HCT116 (cell line): ENCODE measurements around the gene GTF3C1. TPM values are rescaled to one million over a fixed set of nuclear protein-coding genes. Genes with fewer than 3 reads are reported as not detected.

ENCODE experiments used
- ATAC-seq: fragments of 200-7000 bp; cut with Tn5 transposase; 2 replicates; pipeline ENCODE4 v1.9.1; 2020; ENCODE audit warnings: mild to moderate bottlenecking, moderate library complexity
- BruUV-seq: library from RNA; stranded (reverse); fragments of 400-500 nt; replicated peaks from 2 replicates; lab custom pipeline; 2021; lab: Mats Ljungman, UMichigan
- CTCF ChIA-PET: fragments of 300-600 bp; sonication (Branson Sonifier 250); formaldehyde crosslinking; loops from one replicate; lab custom pipeline; 2021; ENCODE audit warnings: antibody characterized with exemption; lab: Charles Lee
- POLR2A ChIA-PET: fragments of 300-600, 350-600 bp; sonication (Branson Sonifier 250); formaldehyde crosslinking; loops from one replicate; lab custom pipeline; 2021; ENCODE audit warnings: antibody characterized with exemption; lab: Charles Lee
- RAD21 ChIA-PET, 2 experiments: fragments of 300-600 bp; sonication (Branson Sonifier 250); formaldehyde crosslinking; loops; one replicate each; lab custom pipeline; 2023; ENCODE audit warnings: low total read pairs in 2 of 2; ENCODE audit not compliant: uncharacterized antibody in 2 of 2, unreplicated experiment in 2 of 2, low non-redundant PET in 1 of 2; lab: Charles Lee
- DNase-seq: peaks from one replicate; pipeline ENCODE4 v3.0.0-alpha.2; 2010; ENCODE audit warnings: low read depth, low spot score
- H2AFZ ChIP-seq: fragments of 200-600 bp; shearing (Covaris generic), sonication (generic); 2 replicates; pipeline ENCODE4 v1.6.1; 2017; ENCODE audit warnings: low read depth, mixed run types, mixed read lengths, antibody characterized with exemption, low read length; ENCODE audit not compliant: poor library complexity, severe bottlenecking
- H3K27ac ChIP-seq: 2 replicates; pipeline ENCODE4 v1.5.1; 2012; ENCODE audit warnings: low read depth, low read length
- H3K27me3 ChIP-seq: fragments of 200-600 bp; sonication (generic); 2 replicates; pipeline ENCODE4 v1.6.1; 2016; ENCODE audit warnings: mixed run types, low read length, mixed read lengths; ENCODE audit not compliant: insufficient read depth
- H3K36me3 ChIP-seq, 2 experiments: fragments of 200-500 bp in 1 of 2; fragments of 200-600 bp in 1 of 2; sonication (Bioruptor generic) in 1 of 2; sonication (generic) in 1 of 2; 2 replicates each; pipeline versions ENCODE4 v1.5.1 to v1.6.1; 2014 to 2016; ENCODE audit warnings: low read length in 2 of 2, inconsistent platforms in 1 of 2, mixed read lengths in 1 of 2, mixed run types in 1 of 2; ENCODE audit not compliant: insufficient read depth in 2 of 2, control insufficient read depth in 1 of 2
- H3K4me1 ChIP-seq, 2 experiments: fragments of 200-600 bp in 1 of 2; sonication (generic) in 1 of 2; 2 replicates each; pipeline versions ENCODE4 v1.5.1 to v1.6.1; 2012 to 2017; ENCODE audit warnings: low read length in 2 of 2, inconsistent platforms in 1 of 2, mild to moderate bottlenecking in 1 of 2, mixed read lengths in 1 of 2, mixed run types in 1 of 2, moderate library complexity in 1 of 2; ENCODE audit not compliant: insufficient read depth in 2 of 2, control insufficient read depth in 1 of 2
- H3K4me2 ChIP-seq: fragments of 200-600 bp; sonication (generic); 2 replicates; pipeline ENCODE4 v1.6.1; 2017; ENCODE audit warnings: mixed run types, low read length, mixed read lengths
- H3K4me3 ChIP-seq, 2 experiments: fragments of 200-600 bp in 1 of 2; sonication (generic) in 1 of 2; replicated peaks in 1 of 2; 2 replicates each; pipeline ENCODE4 v1.5.1; 2011 to 2016; ENCODE audit warnings: low read length in 2 of 2, control low read depth in 1 of 2, low read depth in 1 of 2, mild to moderate bottlenecking in 1 of 2, mixed read lengths in 1 of 2, mixed run types in 1 of 2
- H3K79me2 ChIP-seq: fragments of 200-600 bp; sonication (generic); 2 replicates; pipeline ENCODE4 v1.6.1; 2017; ENCODE audit warnings: mild to moderate bottlenecking, mixed run types, low read length, moderate library complexity, mixed read lengths; ENCODE audit not compliant: insufficient read depth
- H3K9ac ChIP-seq: fragments of 200-600 bp; sonication (generic); 2 replicates; pipeline ENCODE4 v1.6.1; 2016; ENCODE audit warnings: low read length, mixed read lengths
- H3K9me2 ChIP-seq: fragments of 200-600 bp; sonication (generic), shearing (Covaris generic); 2 replicates; pipeline ENCODE4 v1.6.1; 2017; ENCODE audit warnings: mixed run types, mild to moderate bottlenecking, moderate library complexity; ENCODE audit not compliant: insufficient read depth
- H3K9me3 ChIP-seq, 2 experiments: fragments of 200-500 bp in 1 of 2; fragments of 200-600 bp in 1 of 2; sonication (Bioruptor generic) in 1 of 2; sonication (generic) in 1 of 2; 2 replicates each; pipeline ENCODE4 v1.6.1; 2014 to 2017; ENCODE audit warnings: low read length in 2 of 2, mixed read lengths in 2 of 2, inconsistent platforms in 1 of 2, low read depth in 1 of 2, mild to moderate bottlenecking in 1 of 2, mixed run types in 1 of 2, moderate library complexity in 1 of 2; ENCODE audit not compliant: control insufficient read depth in 1 of 2, insufficient read depth in 1 of 2
- H4K20me1 ChIP-seq: fragments of 200-600 bp; sonication (generic), shearing (Covaris generic); 2 replicates; pipeline ENCODE4 v1.6.1; 2017; ENCODE audit warnings: mixed run types, mild to moderate bottlenecking, moderate library complexity; ENCODE audit not compliant: insufficient read depth
- ATF3 ChIP-seq: IDR thresholded peaks from 2 replicates; pipeline ENCODE4 v1.6.1; 2012
- CEBPB ChIP-seq: IDR thresholded peaks from 2 replicates; pipeline ENCODE4 v1.6.1; 2012; ENCODE audit warnings: low read depth
- CTCF ChIP-seq, 3 experiments: fragments of 200-600 bp in 1 of 3; sonication (generic) in 1 of 3; IDR thresholded peaks in 2 of 3; conservative IDR thresholded peaks in 1 of 3; 2 replicates each; pipeline ENCODE4 v1.5.1; 2012 to 2017; ENCODE audit warnings: low read depth in 2 of 3, low read length in 2 of 3, antibody characterized with exemption in 1 of 3, borderline replicate concordance in 1 of 3, control low read depth in 1 of 3, mild to moderate bottlenecking in 1 of 3, mixed read lengths in 1 of 3, mixed run types in 1 of 3, moderate library complexity in 1 of 3; ENCODE audit not compliant: insufficient read depth in 1 of 3
- ELF1 ChIP-seq: IDR thresholded peaks from 2 replicates; pipeline ENCODE4 v1.6.1; 2012; ENCODE audit warnings: low read depth, borderline replicate concordance
- EZH2 ChIP-seq: fragments of 200-600 bp; sonication (generic); IDR thresholded peaks from 2 replicates; pipeline ENCODE4 v1.6.1; 2017; ENCODE audit warnings: antibody characterized with exemption, mixed run types
- EZH2phosphoT487 ChIP-seq: fragments of 200-600 bp; IDR thresholded peaks from 2 replicates; pipeline ENCODE4 v1.6.1; 2018; ENCODE audit warnings: antibody characterized with exemption, borderline replicate concordance
- FOSL1 ChIP-seq: IDR thresholded peaks from 2 replicates; pipeline ENCODE4 v1.6.1; 2012; ENCODE audit warnings: low read depth
- RAD21 ChIP-seq: IDR thresholded peaks from 2 replicates; pipeline ENCODE4 v1.6.1; 2012; ENCODE audit warnings: low read depth, mild to moderate bottlenecking
- REST ChIP-seq: IDR thresholded peaks from 2 replicates; pipeline ENCODE4 v1.6.1; 2012; ENCODE audit warnings: low read depth
- SIN3A ChIP-seq: IDR thresholded peaks from 2 replicates; pipeline ENCODE4 v1.6.1; 2012; ENCODE audit warnings: low read depth
- TCF7L2 ChIP-seq: IDR thresholded peaks from 2 replicates; pipeline ENCODE4 v1.7.0; 2011; ENCODE audit warnings: borderline replicate concordance, inconsistent platforms; ENCODE audit not compliant: insufficient read depth, insufficient read length; ENCODE audit errors: extremely low read depth
- YY1 ChIP-seq: IDR thresholded peaks from 2 replicates; pipeline ENCODE4 v1.6.1; 2011; ENCODE audit warnings: low read length, low read depth, moderate library complexity, mild to moderate bottlenecking; ENCODE audit not compliant: insufficient replicate concordance; ENCODE audit errors: extremely low read depth
- intact Hi-C: fragments of 100-400 bp; cut with micrococcal nuclease; formaldehyde crosslinking; loops from 2 replicates; pipeline ENCODE4 v1.10.0; 2022
- total RNA-seq: library from RNA; stranded (reverse); gene quantifications from one replicate; pipeline ENCODE4 v1.2.1, GENCODE V29; 2021; ENCODE audit not compliant: unreplicated experiment

Gene GTF3C1
- total RNA-seq, 1 experiment from 2014 or later, result 97.5 TPM

GRCh38 chr16:27475561-27475960 lies 74.2 kb downstream of the GTF3C1 start:
- Histone ChIP-seq H3K4me1 (peaks cover 0 to 6% of the 10 kb centered on the region in 2 experiments; a peak in 1 of 4 replicates), H3K4me2 (no peak overlapping the region), H3K4me3 (no peak overlapping the region), H3K27me3 (no peaks in the 10 kb centered on the region), H4K20me1 (no peaks in the 10 kb centered on the region), H2AFZ (no peak overlapping the region), H3K27ac (no peak overlapping the region), H3K79me2 (no peaks in the 10 kb centered on the region), H3K9me2 (no peaks in the 10 kb centered on the region), H3K9me3 (no peaks in the 10 kb centered on the region), H3K9ac (no peak overlapping the region), H3K36me3 (peaks cover 45 to 54% of the 10 kb centered on the region in 2 experiments; a peak in 3 of 4 replicates)
- ChIA-PET CTCF (no interaction called here), POLR2A (no interaction called here), RAD21 (no interaction called here)
- DNase-seq (no peak), ATAC-seq (no peak)
- no TSS peak for BruUV-seq
- TF ChIP-seq ELF1 (no peak), REST (no peak), EZH2 (no peak), TCF7L2 (no peak), CTCF (IDR thresholded peaks at IDR 0.05 in 2 of 3, conservative IDR thresholded peaks at IDR 0.05 in 1 of 3; ENCODE audit: borderline replicate concordance in 1 of 3, insufficient read depth in 1 of 3, low read depth in 2 of 3, low read length in 2 of 3) (no peak), CEBPB (no peak), SIN3A (no peak), EZH2phosphoT487 (no peak), ATF3 (no peak), RAD21 (no peak), FOSL1 (no peak), YY1 (no peak)
- intact Hi-C loops, result no loop called here
